B cell (primary cell): ENCODE data around the gene MBP. TPM values are rescaled to one million over a fixed set of nuclear protein-coding genes. Genes with fewer than 3 reads are reported as not detected.

Experiments used
- ATAC-seq: fragments of 200-7000 bp; cut with Tn5 transposase; one replicate; pipeline ENCODE4 v1.10.0; 2021; ENCODE audit warnings: low read depth, mild to moderate bottlenecking, moderate number of reproducible peaks, moderate library complexity
- CTCF ChIA-PET: fragments of 350-600 bp; sonication (Branson Sonifier 250); formaldehyde crosslinking; loops from one replicate; lab custom pipeline; 2021; ENCODE audit warnings: antibody characterized with exemption, inconsistent platforms; lab: Charles Lee
- POLR2A ChIA-PET: fragments of 350-600 bp; sonication (Branson Sonifier 250); formaldehyde crosslinking; loops from one replicate; lab custom pipeline; 2021; ENCODE audit warnings: antibody characterized with exemption; lab: Charles Lee
- DNase-seq: peaks from one replicate; pipeline ENCODE4 v3.0.0; 2013
- H2AFZ ChIP-seq: 2 replicates; pipeline ENCODE4 v1.6.1; 2012; ENCODE audit warnings: mild to moderate bottlenecking, low read depth, low read length; ENCODE audit not compliant: insufficient read depth, poor library complexity, severe bottlenecking
- H3K27ac ChIP-seq, 2 donors: 1 replicate in 1 of 2; 2 replicates in 1 of 2; pipeline ENCODE4 v1.5.1; 2012 to 2013; ENCODE audit warnings: low read length in 2 of 2, mild to moderate bottlenecking in 2 of 2, moderate library complexity in 1 of 2
- H3K27me3 ChIP-seq, 4 experiments: fragments of 200-600 bp in 1 of 4; sonication (generic) in 1 of 4; replicated peaks in 1 of 4; 1 replicate in 2 of 4; 2 replicates in 2 of 4; pipeline versions ENCODE4 v1.6.1 to v1.7.0; 2013 to 2016; ENCODE audit warnings: low read length in 3 of 4, mild to moderate bottlenecking in 2 of 4, mixed read lengths in 1 of 4, moderate library complexity in 1 of 4; ENCODE audit not compliant: insufficient read depth in 4 of 4, control insufficient read depth in 3 of 4; ENCODE audit errors: control extremely low read depth in 1 of 4
- H3K36me3 ChIP-seq, 2 experiments: replicated peaks in 1 of 2; 1 replicate in 1 of 2; 2 replicates in 1 of 2; pipeline versions ENCODE4 v1.6.1 to v1.7.1; 2013; ENCODE audit warnings: low read length in 1 of 2; ENCODE audit not compliant: insufficient read depth in 2 of 2, control insufficient read depth in 1 of 2; ENCODE audit errors: control extremely low read depth in 1 of 2, extremely low read depth in 1 of 2
- H3K4me1 ChIP-seq, 2 donors: fragments of 200-600 bp in 1 of 2; sonication (generic) in 1 of 2; 1 replicate in 1 of 2; 2 replicates in 1 of 2; pipeline versions ENCODE4 v1.5.1 to v1.6.1; 2013 to 2017; ENCODE audit warnings: low read length in 2 of 2; ENCODE audit not compliant: control insufficient read depth in 2 of 2, insufficient read depth in 2 of 2
- H3K4me2 ChIP-seq: replicated peaks from 2 replicates; pipeline ENCODE3; 2012; ENCODE audit warnings: mild to moderate bottlenecking, low read depth, low read length; ENCODE audit not compliant: poor library complexity, severe bottlenecking
- H3K4me3 ChIP-seq, 5 experiments: fragments of 200-600 bp in 1 of 5; sonication (generic) in 1 of 5; 1 replicate in 3 of 5; 2 replicates in 2 of 5; pipeline versions ENCODE4 v1.5.1 to v1.7.0; 2011 to 2016; ENCODE audit warnings: low read length in 4 of 5, mild to moderate bottlenecking in 4 of 5, low read depth in 2 of 5, control low read depth in 1 of 5, moderate library complexity in 1 of 5; ENCODE audit not compliant: insufficient read depth in 1 of 5; ENCODE audit errors: control extremely low read depth in 1 of 5, extremely low read depth in 1 of 5
- H3K79me2 ChIP-seq: fragments of 200-600 bp; sonication (generic); one replicate; pipeline ENCODE4 v1.6.0; 2016; ENCODE audit warnings: low read length; ENCODE audit not compliant: control insufficient read depth, insufficient read depth
- H3K9ac ChIP-seq: fragments of 200-600 bp; sonication (generic); 2 replicates; pipeline ENCODE4 v1.6.1; 2017; ENCODE audit warnings: mild to moderate bottlenecking, low read length, moderate library complexity
- H3K9me3 ChIP-seq, 3 donors: one replicate each; pipeline versions ENCODE4 v1.6.1 to v1.7.1; 2013; ENCODE audit warnings: low read length in 2 of 3; ENCODE audit not compliant: control insufficient read depth in 2 of 3, insufficient read depth in 1 of 3; ENCODE audit errors: control extremely low read depth in 1 of 3
- H4K20me1 ChIP-seq: 2 replicates; pipeline ENCODE4 v1.6.0; 2012; ENCODE audit warnings: mild to moderate bottlenecking, low read length; ENCODE audit not compliant: insufficient read depth, control insufficient read depth, poor library complexity, severe bottlenecking
- H3K27ac Mint-ChIP-seq: one replicate; pipeline ENCODE4 v1.8.0; 2021; ENCODE audit warnings: mixed read lengths
- H3K27me3 Mint-ChIP-seq: one replicate; pipeline ENCODE4 v1.8.0; 2021; ENCODE audit warnings: mixed read lengths
- H3K4me1 Mint-ChIP-seq: one replicate; pipeline ENCODE4 v1.8.0; 2021; ENCODE audit warnings: mixed read lengths
- H3K4me3 Mint-ChIP-seq: one replicate; pipeline ENCODE4 v1.8.0; 2021; ENCODE audit warnings: mixed read lengths
- H3K9me3 Mint-ChIP-seq: one replicate; pipeline ENCODE4 v1.8.0; 2022; ENCODE audit warnings: mixed read lengths; ENCODE audit not compliant: insufficient read depth
- EZH2 ChIP-seq: IDR thresholded peaks from 2 replicates; pipeline ENCODE4 v1.6.1; 2012; ENCODE audit warnings: borderline replicate concordance, low read depth, mild to moderate bottlenecking, moderate library complexity, low read length; ENCODE audit not compliant: insufficient read depth, poor library complexity, severe bottlenecking
- WGBS: methylation state at CpG from one replicate; pipeline ENCODE4 v1.1.5; 2013; ENCODE audit warnings: missing lambda C conversion rate; ENCODE audit not compliant: insufficient coverage; 5-methylcytosine and 5-hydroxymethylcytosine counted together
- intact Hi-C: fragments of 100-400 bp; cut with micrococcal nuclease; formaldehyde crosslinking; loops from one replicate; pipeline ENCODE4 v1.10.0; 2022
- polyA plus RNA-seq: library from polyadenylated mRNA; depleted of rRNA; stranded (reverse); fragments of >200 nt; gene quantifications from 2 replicates; pipeline ENCODE4 v1.2.3, GENCODE V29; 2012
- total RNA-seq, 2 donors: library from RNA; stranded (reverse); fragments of 120-200 nt in 1 of 2; gene quantifications; 1 replicate in 1 of 2; 2 replicates in 1 of 2; pipeline versions ENCODE4 v1.2.3 to v1.2.4, GENCODE V29; 2013 to 2022
- TF ChIP-seq, protein P1 (sequence below): fragments of 200-600 bp; IDR thresholded peaks from one replicate; pipeline ENCODE4 v1.8.0; 2022; ENCODE audit warnings: antibody characterized with exemption, mild to moderate bottlenecking

The MBP gene
- total and polyA plus RNA-seq, 2 donors (not counting 1 experiment from before 2014, with no cell fraction given), result 30.1 to 192 TPM

DNA sequence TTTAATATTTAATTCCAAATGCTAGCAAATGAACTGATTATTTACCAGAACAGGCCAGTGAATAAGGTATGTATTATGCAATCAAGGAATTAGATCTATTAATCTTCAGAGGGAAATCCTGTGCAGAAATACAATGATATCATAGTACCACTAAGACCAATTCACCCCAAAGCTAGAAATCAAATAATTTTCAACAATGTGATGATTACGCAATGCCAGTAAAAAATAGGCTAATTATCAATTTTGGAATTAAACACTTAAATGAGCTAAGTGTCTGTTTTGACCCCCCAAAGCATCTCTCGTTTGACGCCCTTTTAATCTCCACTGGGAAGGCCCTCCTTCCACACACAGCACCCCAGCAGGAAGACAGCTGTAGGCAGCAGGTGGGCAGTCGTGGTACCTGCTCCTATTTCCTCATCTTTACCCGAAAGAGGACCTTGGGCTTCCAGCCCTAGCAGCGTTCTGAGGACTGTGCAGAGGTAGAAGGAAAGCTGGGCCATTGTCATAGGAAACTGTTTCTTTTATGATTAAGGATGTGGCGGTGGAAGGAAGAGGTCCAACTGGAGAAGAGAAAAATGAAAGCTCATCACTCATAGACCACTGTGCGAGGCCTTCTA, 84.7 kb downstream of the MBP start:
- intact Hi-C loops, result no loop called here
- DNase-seq (no peak), ATAC-seq (no peak)
- ChIA-PET POLR2A (no interaction called here), CTCF (interaction anchor here (0.7 to 1.6 kb wide), 4 partner anchors 16 to 64 kb away, joined by 3 to 4 read pairs (median 3); no protein-coding TSS in a partner anchor)
- Histone ChIP-seq H3K27me3 (no peaks in the 10 kb centered on the region), H3K36me3 (peaks cover 0 to 18% of the 10 kb centered on the region in 2 experiments), H3K4me3 (no peak overlapping the region), H3K79me2 (peaks cover 45% of the 10 kb centered on the region), H4K20me1 (no peaks in the 10 kb centered on the region), H3K4me1 (peaks cover 18 to 27% of the 10 kb centered on the region in 2 donors), H2AFZ (no peak overlapping the region), H3K27ac (peak overlapping the region in 1 of 2 donors; percentile 30), H3K9ac (no peak overlapping the region), H3K9me3 (no peaks in the 10 kb centered on the region), H3K4me2 (no peak overlapping the region)
- 50% methylated on average over 2 of the region's 8 CpGs for whole genome bisulfite sequencing
- TF ChIP-seq, protein P1, sequence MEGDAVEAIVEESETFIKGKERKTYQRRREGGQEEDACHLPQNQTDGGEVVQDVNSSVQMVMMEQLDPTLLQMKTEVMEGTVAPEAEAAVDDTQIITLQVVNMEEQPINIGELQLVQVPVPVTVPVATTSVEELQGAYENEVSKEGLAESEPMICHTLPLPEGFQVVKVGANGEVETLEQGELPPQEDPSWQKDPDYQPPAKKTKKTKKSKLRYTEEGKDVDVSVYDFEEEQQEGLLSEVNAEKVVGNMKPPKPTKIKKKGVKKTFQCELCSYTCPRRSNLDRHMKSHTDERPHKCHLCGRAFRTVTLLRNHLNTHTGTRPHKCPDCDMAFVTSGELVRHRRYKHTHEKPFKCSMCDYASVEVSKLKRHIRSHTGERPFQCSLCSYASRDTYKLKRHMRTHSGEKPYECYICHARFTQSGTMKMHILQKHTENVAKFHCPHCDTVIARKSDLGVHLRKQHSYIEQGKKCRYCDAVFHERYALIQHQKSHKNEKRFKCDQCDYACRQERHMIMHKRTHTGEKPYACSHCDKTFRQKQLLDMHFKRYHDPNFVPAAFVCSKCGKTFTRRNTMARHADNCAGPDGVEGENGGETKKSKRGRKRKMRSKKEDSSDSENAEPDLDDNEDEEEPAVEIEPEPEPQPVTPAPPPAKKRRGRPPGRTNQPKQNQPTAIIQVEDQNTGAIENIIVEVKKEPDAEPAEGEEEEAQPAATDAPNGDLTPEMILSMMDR, result no peak
- TF ChIP-seq EZH2, result no peak
- Mint-ChIP-seq H3K4me1 (peaks cover 54% of the 10 kb centered on the region), H3K9me3 (no peaks in the 10 kb centered on the region), H3K4me3 (no peak overlapping the region), H3K27me3 (no peaks in the 10 kb centered on the region), H3K27ac (peak overlapping the region; percentile 11)

DNA sequence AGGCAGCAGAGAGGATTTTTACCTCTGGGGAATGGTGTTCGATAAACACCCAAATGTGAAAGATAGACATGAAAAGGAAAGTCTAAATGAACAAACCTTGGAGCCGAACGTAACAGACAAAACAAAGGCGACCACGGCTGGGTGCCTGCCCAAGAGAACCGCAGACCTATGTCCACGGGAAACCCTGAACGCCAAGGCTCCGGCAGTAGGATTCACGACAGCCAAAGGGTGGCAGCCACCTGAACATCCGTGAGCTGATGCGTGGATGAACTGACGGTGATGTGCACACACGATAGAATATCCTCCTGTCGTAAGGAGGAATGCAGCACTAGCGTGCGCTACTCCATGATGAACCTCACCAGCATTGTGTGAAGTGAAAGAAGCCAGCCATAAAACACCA, 85.6 kb downstream of the MBP start:
- ATAC-seq, result no peak
- Mint-ChIP-seq H3K27ac (peak overlapping the region; percentile 50), H3K4me3 (no peak overlapping the region), H3K4me1 (peaks cover 45% of the 10 kb centered on the region), H3K27me3 (no peaks in the 10 kb centered on the region), H3K9me3 (no peaks in the 10 kb centered on the region)
- intact Hi-C loops, result no loop called here
- no peak overlapping the region for H3K27ac ChIP-seq
- TF ChIP-seq, protein P1, result no peak
- no peak for TF ChIP-seq EZH2
- CTCF ChIA-PET, result interaction anchor here (0.7 to 1.6 kb wide), 4 partner anchors 15 to 244 kb away, joined by 3 read pairs; no protein-coding TSS in a partner anchor
- peaks cover 40% of the 10 kb centered on the region for H3K79me2 ChIP-seq
- no peak overlapping the region for H2AFZ ChIP-seq
- H3K4me3 ChIP-seq, result no peak overlapping the region
- H3K4me2 ChIP-seq, result no peak overlapping the region
- H3K9ac ChIP-seq, result no peak overlapping the region
- peaks cover 9% of the 10 kb centered on the region for H4K20me1 ChIP-seq
- 96% methylated on average over 17 of the region's 17 CpGs for WGBS
- peaks cover 11 to 18% of the 10 kb centered on the region in 2 donors for H3K4me1 ChIP-seq
- H3K9me3 ChIP-seq, result peaks cover 0 to 7% (median 0%) of the 10 kb centered on the region in 3 donors
- no peak for DNase-seq
- POLR2A ChIA-PET, result interaction anchor here (0.6 kb wide), 1 partner anchor 31 kb away, joined by 3 read pairs; no protein-coding TSS in a partner anchor
- H3K36me3 ChIP-seq, result peaks cover 0 to 21% of the 10 kb centered on the region in 2 experiments
- H3K27me3 ChIP-seq, result no peaks in the 10 kb centered on the region
